ENCODE data around the gene PSMD6. TPM values are rescaled to one million over a fixed set of nuclear protein-coding genes. Genes with fewer than 3 reads are reported as not detected.

Gene PSMD6
- total and polyA plus RNA-seq, 2 experiments from 2014 or later: 99.6 to 104 TPM

- WGBS (ENCODE audit: low lambda C conversion rate, missing lambda C conversion rate): 40% methylated on average over 2 of the region's 2 CpGs
- no peaks in the 10 kb centered on the region for H4K20me1 ChIP-seq (ENCODE audit: insufficient read depth, poor library complexity, severe bottlenecking)
- H3K4me3 ChIP-seq: no peak overlapping the region
- TF ChIP-seq, protein P1, sequence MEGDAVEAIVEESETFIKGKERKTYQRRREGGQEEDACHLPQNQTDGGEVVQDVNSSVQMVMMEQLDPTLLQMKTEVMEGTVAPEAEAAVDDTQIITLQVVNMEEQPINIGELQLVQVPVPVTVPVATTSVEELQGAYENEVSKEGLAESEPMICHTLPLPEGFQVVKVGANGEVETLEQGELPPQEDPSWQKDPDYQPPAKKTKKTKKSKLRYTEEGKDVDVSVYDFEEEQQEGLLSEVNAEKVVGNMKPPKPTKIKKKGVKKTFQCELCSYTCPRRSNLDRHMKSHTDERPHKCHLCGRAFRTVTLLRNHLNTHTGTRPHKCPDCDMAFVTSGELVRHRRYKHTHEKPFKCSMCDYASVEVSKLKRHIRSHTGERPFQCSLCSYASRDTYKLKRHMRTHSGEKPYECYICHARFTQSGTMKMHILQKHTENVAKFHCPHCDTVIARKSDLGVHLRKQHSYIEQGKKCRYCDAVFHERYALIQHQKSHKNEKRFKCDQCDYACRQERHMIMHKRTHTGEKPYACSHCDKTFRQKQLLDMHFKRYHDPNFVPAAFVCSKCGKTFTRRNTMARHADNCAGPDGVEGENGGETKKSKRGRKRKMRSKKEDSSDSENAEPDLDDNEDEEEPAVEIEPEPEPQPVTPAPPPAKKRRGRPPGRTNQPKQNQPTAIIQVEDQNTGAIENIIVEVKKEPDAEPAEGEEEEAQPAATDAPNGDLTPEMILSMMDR (IDR thresholded peaks at IDR 0.05; ENCODE audit: poor library complexity): peak; percentile 58
- TF ChIP-seq EZH2phosphoT487 (IDR thresholded peaks at IDR 0.05; ENCODE audit: low read depth, severe bottlenecking, unreplicated experiment): no peak
- H3K9me3 ChIP-seq (ENCODE audit: low read depth): no peaks in the 10 kb centered on the region
- peaks cover 34% of the 10 kb centered on the region for H3K79me2 ChIP-seq
- no peak overlapping the region for H3K4me2 ChIP-seq
- H3K27ac ChIP-seq: no peak overlapping the region
- H3K27me3 ChIP-seq: no peaks in the 10 kb centered on the region
- no peak overlapping the region for H2AFZ ChIP-seq
- DNase-seq (ENCODE audit: low spot score): peak; percentile 60
- H3K36me3 ChIP-seq (replicated peaks; ENCODE audit: insufficient read depth, low read depth): no peaks in the 10 kb centered on the region
- H3K4me1 ChIP-seq (ENCODE audit: insufficient read depth): peaks cover 17% of the 10 kb centered on the region
- no peaks in the 10 kb centered on the region for H3K9me2 ChIP-seq (replicated peaks; ENCODE audit: insufficient read depth)
Observed at GRCh38 chr3:63961891-63962290, 61.4 kb downstream of the PSMD6 start.

Small RNA genes lying within 50 kb of the gene (small RNA-seq; reads per million reads assigned to genes)
- gene RF00012: not detected

Other genes with a start within 250 kb of the PSMD6 start
- not detected in 2 replicates for gene C3orf49, start 204.2 kb downstream of the PSMD6 start, total RNA-seq
- 0.11 TPM in 1 of 2 replicates, not detected in the other for gene C3orf49, start 204.2 kb downstream of the PSMD6 start, polyA plus RNA-seq
- 61.7 and 69.4 TPM in 2 replicates for gene THOC7, start 159.7 kb downstream of the PSMD6 start, total RNA-seq
- gene THOC7, start 159.7 kb downstream of the PSMD6 start, polyA plus RNA-seq: 67.3 and 78.5 TPM in 2 replicates
- 14.1 and 14.4 TPM in 2 replicates for gene ATXN7, start 159.6 kb downstream of the PSMD6 start, total RNA-seq
- 3.0 and 7.5 TPM in 2 replicates for gene ATXN7, start 159.6 kb downstream of the PSMD6 start, polyA plus RNA-seq
- gene SCAANT1, start 111.1 kb downstream of the PSMD6 start, total RNA-seq: not detected in 2 replicates
- 1.1 TPM in 1 of 2 replicates, not detected in the other for gene SCAANT1, start 111.1 kb downstream of the PSMD6 start, polyA plus RNA-seq
- 21.1 and 30.3 TPM in 2 replicates for gene PRICKLE2, start 202.0 kb upstream of the PSMD6 start, total RNA-seq
- gene PRICKLE2, start 202.0 kb upstream of the PSMD6 start, polyA plus RNA-seq: 8.5 TPM in 2 replicates